Limb (tissue), 2 donors: Measurements from ENCODE around the gene S100A7A.
A peak's percentile ranks its signal among the peaks of the same experiment; 100 is the strongest.
"Not testable (repeated sequence)": the region's sequence is repeated elsewhere in the genome, so short reads cannot be mapped to it uniquely, and the experiment has no call there.

Source experiments
- DNase-seq, 2 donors: peaks; one replicate each; pipeline ENCODE4 v3.0.0-alpha.2; 2016; ENCODE audit errors: extremely low spot score in 2 of 2

S100A7A gene

GRCh38 chr1:153456396-153456795, 40.1 kb downstream of the S100A7A start:
- no peak for DNase-seq

- DNase-seq: no peak
Measured at GRCh38 chr1:153459655-153460054, 43.3 kb downstream of the S100A7A start.

- DNase-seq: no peak
Measured at GRCh38 chr1:153460551-153460950, 44.2 kb downstream of the S100A7A start, which contains the start of gene S100A7. Gene S100A7 (minus strand): TSS chr1:153460651. CDS start chr1:153459013, 1,638 bp downstream.

DNA sequence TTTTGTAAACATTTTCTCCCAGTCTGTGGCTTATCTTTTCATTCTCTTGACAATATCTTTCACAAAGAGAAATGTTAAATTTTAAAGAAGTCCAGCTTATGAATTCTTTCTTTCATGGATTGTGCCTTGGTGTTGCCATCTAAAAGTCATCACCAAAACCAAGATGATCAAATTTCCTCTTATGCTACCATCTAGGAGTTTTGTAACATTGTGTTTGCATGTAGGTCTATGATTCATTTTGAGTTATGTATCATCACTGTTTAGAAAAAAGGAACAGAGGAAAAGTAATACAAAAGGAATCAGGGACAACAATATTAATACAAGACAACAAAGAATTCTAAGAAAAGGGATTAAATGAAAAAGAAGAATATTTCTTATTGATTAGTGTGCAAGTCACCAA, 46.4 kb downstream of the S100A7A start:
- not testable (repeated sequence) for DNase-seq

- peak; percentile 16 to 69 for DNase-seq
Measured at GRCh38 chr1:153465811-153466636, 49.7 kb downstream of the S100A7A start.

- no peak for DNase-seq
Measured at GRCh38 chr1:153466908-153467307, 50.6 kb downstream of the S100A7A start.

- no peak for DNase-seq
Measured at GRCh38 chr1:153470707-153471106, 54.4 kb downstream of the S100A7A start.
